GM18873 (cell line): ENCODE results near the gene DIS3L2.
A peak's percentile ranks its signal among the peaks of the same experiment; 100 is the strongest.

Source experiments
- ATAC-seq: cut with Tn5 transposase; IDR thresholded peaks from one replicate; pipeline ENCODE4 v1.9.1; 2021; ENCODE audit warnings: mild to moderate bottlenecking, moderate library complexity, moderate number of reproducible peaks; ENCODE audit not compliant: unreplicated experiment, low FRiP score

The DIS3L2 gene

DNA sequence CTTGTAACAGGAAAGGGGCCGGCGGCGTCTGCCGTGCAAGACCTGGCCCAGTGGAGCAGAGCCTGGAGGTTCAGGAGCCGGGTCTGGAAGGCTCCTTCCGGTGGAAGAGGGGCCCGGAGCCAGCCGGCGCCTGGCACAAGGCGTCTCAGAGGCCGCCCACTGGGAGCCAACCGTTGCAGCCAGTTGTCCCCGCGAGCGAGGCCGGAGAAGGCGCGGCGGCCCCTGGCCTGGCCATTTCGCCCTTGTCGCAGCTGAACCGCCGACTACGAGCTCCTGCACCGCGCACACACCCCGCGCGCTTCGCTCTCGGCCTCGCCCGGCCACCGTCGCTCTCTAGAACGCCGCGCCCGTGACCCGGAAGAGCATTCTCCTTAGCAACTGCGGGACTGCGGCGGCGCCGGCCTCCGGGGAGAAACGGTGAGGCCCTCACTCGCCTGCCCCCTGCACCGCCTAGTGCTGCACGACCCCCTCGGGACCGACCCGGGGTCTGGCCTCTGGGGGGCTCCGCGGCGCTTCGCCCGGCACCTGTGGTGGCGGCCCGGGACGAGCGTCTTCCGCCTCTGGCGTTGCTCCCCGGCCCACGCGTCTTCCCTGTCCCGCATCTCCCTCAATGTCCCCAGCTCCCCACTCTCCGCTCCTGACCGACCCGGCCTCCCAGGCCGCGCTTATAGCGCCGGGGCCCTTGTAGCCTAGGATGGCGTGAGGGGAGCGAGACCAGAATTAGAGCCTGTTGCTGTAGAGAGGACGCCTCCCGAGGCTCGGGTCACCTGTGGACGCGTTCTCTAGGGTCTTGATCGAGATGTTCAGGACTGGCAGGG, at the start of gene DIS3L2:
Gene DIS3L2 (plus strand): TSS at position 365 of the 818 bp plus-strand sequence. CDS start 53,215 bp downstream, outside the sequence.
- ATAC-seq, result peak; percentile 76

GRCh38 chr2:231914077-231914690, 47.3 kb upstream of the DIS3L2 start:
- no peak for ATAC-seq

- ATAC-seq, result no peak
These were observed 44.0 kb upstream of the DIS3L2 start for GRCh38 chr2:231917280-231918066.

- ATAC-seq, result no peak
These were observed 42.8 kb upstream of the DIS3L2 start for GRCh38 chr2:231918501-231919330.

- no peak for ATAC-seq
These were observed 42.0 kb upstream of the DIS3L2 start for GRCh38 chr2:231919341-231920035.

DNA sequence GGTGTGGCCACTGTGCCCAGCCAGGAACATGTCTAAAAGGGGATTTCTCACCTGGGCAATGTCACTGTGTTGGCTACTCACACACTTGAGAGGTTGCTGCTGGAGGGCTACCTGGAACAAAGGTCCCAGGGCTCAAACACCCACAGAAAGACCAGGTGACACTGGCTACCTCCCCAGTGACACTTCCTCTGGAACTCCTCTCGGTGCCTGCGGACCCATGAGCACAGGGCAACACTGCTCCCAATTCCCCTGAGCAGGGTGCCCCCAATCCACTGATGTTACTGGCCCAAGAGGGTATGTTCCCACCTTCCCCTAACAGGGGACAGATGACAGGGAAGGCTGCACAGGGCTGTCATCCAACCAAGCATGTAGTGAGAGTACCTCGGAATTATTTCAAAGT, 41.1 kb upstream of the DIS3L2 start:
- no peak for ATAC-seq

- ATAC-seq, result no peak
These were observed 40.7 kb upstream of the DIS3L2 start for GRCh38 chr2:231920795-231921194.

DNA sequence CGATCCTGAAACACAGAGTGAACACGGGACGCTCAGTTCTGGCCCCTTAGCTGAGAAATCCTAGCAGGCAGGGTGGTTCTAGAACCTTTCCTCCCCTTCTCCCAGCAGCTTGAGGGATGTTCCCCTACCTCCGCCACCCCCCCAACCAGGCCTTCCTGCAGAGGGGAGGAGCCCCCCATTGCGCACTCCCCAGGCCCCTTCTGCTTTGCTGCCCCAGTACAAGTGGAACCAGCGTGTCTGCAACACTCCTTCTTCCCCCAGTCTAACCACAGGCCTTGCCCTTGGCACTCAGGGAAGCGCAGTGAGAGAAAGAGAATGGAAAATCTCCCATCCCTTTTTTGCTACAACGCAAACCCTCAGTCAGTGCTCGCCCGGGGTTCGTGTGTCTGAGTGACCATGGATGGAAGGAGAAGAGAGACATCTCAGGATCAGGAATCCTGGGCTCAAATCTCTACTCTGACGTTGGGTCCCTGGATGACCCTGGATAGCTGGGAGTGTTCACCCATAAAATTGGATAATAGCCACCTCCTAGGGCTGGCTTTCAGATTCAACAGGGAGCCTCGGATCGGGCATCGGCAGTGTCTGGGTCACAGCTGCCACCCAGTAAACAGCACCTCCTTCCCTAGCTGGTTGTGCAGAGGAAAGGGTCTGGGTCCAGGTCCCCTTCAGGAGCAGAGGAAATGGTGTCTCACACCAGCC, 39.1 kb upstream of the DIS3L2 start:
- ATAC-seq, result no peak

GRCh38 chr2:231923010-231923344, 38.5 kb upstream of the DIS3L2 start:
- ATAC-seq, result no peak

- no peak for ATAC-seq
These were observed 37.3 kb upstream of the DIS3L2 start for GRCh38 chr2:231923951-231924888.

- ATAC-seq, result no peak
These were observed 36.6 kb upstream of the DIS3L2 start for GRCh38 chr2:231924889-231925275.

DNA sequence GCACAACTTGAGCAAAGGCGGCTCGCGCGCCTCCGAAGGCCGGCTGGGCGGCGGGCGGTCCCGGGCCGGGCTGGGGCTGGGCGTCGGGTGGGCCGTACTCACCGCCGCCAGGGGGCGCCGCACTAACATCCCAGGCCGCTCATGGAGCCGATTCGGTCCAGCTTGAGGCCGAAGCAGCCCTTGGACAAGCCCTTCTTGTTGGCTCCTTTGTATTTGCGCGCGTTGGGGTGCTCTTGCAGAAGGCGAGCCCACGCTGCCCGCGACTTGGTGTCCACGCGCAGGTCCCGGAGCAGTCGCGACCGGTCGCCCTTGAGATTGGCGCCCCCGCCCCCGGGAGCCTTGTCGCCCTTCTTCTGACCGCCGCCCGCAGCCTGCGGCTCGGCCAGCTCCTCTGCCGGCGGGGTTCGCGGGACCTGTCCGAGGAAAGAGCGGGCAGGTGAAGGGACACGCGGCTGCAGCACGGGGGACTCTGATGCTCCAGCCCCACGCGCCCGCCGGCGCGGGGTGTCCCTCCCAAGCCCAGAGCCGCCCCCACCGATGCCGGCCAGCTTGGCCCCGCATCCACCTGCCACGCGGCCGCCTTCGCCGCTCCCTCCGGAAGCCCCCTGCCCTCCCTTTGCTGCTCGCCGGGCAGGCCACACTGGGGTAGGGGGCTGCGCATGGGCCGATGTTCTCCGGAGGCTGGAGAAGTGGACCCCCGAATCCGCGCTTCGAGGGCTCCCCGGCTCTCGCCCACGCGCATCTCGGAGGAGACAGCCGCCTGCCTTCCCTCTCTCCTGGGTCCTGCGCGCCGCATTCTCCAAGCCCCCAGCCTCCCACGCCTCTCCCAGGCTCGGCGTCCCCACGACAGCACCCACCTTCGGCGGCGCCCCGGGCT, 36.0 kb upstream of the DIS3L2 start:
- ATAC-seq, result no peak

- no peak for ATAC-seq
These were observed 35.3 kb upstream of the DIS3L2 start, which contains the start of gene NPPC for GRCh38 chr2:231926180-231926741. Gene NPPC (minus strand): TSS chr2:231926396. CDS start chr2:231926249, 147 bp downstream.

- ATAC-seq, result no peak
These were observed 34.5 kb upstream of the DIS3L2 start for GRCh38 chr2:231926761-231927565.

- no peak for ATAC-seq
These were observed 34.0 kb upstream of the DIS3L2 start for GRCh38 chr2:231927566-231927890.

- ATAC-seq, result no peak
These were observed 33.0 kb upstream of the DIS3L2 start for GRCh38 chr2:231928481-231928880.
